K562 (cell line): ENCODE measurements around the gene PODXL2. TPM values are rescaled to one million over a fixed set of nuclear protein-coding genes. Genes with fewer than 3 reads are reported as not detected.

ENCODE experiments used
- ATAC-seq: fragments of 200-7000 bp; cut with Tn5 transposase; 3 replicates; pipeline ENCODE4 v1.9.1; 2020; ENCODE audit warnings: moderate library complexity
- BruUV-seq: library from RNA; stranded (reverse); fragments of 400-500 nt; replicated peaks from 2 replicates; lab custom pipeline; 2021; lab: Mats Ljungman, UMichigan
- CTCF ChIA-PET: fragments of 300-600 bp; formaldehyde crosslinking; extraction: SDS; loops from one replicate; lab custom pipeline; 2021; ENCODE audit warnings: low intra/inter-chr PET ratio; lab: Yijun Ruan, JAX
- POLR2A ChIA-PET: fragments of 300-600, 350-650 bp; sonication (Branson Sonifier 250); formaldehyde crosslinking; extraction: SDS; loops from one replicate; lab custom pipeline; 2021; ENCODE audit warnings: antibody characterized with exemption, inconsistent platforms; lab: Yijun Ruan, JAX
- DNase-seq, 4 experiments: peaks; one replicate each; pipeline versions ENCODE4 v3.0.0 to v3.0.0-alpha.2; 2011 to 2018; ENCODE audit warnings: low spot score in 3 of 4, mixed read lengths in 3 of 4; ENCODE audit errors: extremely low read depth in 1 of 4
- FAIRE-seq: peaks from 2 replicates; lab custom pipeline; 2011; peaks lifted over from hg19 to GRCh38; lab: Jason Lieb, UNC
- H2AFZ ChIP-seq: 2 replicates; pipeline ENCODE4 v1.6.0; 2011; ENCODE audit warnings: low read depth, low read length, control low read depth, inconsistent platforms
- H3K27ac ChIP-seq: fragments of 200-600 bp; 3 replicates; pipeline ENCODE4 v1.8.0; 2011; ENCODE audit warnings: low read depth, mild to moderate bottlenecking, control low read depth, inconsistent platforms, low read length, moderate library complexity, mixed read lengths; ENCODE audit errors: extremely low read depth
- H3K27me3 ChIP-seq, 2 experiments: fragments of 300-600 bp in 1 of 2; 2 replicates in 1 of 2; 3 replicates in 1 of 2; pipeline versions ENCODE4 v1.6.0 to v1.8.0; 2011; ENCODE audit warnings: inconsistent platforms in 2 of 2, low read length in 2 of 2, mild to moderate bottlenecking in 1 of 2, mixed read lengths in 1 of 2, moderate library complexity in 1 of 2; ENCODE audit not compliant: control insufficient read depth in 2 of 2, insufficient read depth in 2 of 2
- H3K36me3 ChIP-seq: fragments of 300-600 bp; 3 replicates; pipeline ENCODE4 v1.8.0; 2011; ENCODE audit warnings: mild to moderate bottlenecking, low read length, inconsistent platforms; ENCODE audit not compliant: control insufficient read depth, insufficient read depth
- H3K4me1 ChIP-seq, 2 experiments: fragments of 200-600 bp in 1 of 2; replicated peaks in 1 of 2; 2 replicates in 1 of 2; 3 replicates in 1 of 2; pipeline versions ENCODE4 v1.5.1 to v1.8.0; 2011; ENCODE audit warnings: inconsistent platforms in 2 of 2, low read length in 2 of 2, mild to moderate bottlenecking in 1 of 2, mixed read lengths in 1 of 2, moderate library complexity in 1 of 2; ENCODE audit not compliant: control insufficient read depth in 2 of 2, insufficient read depth in 2 of 2
- H3K4me2 ChIP-seq: 2 replicates; pipeline ENCODE4 v1.6.1; 2011; ENCODE audit warnings: low read length, control low read depth, inconsistent platforms, mixed read lengths; ENCODE audit not compliant: insufficient read depth
- H3K4me3 ChIP-seq: fragments of 200-600 bp; sonication (generic), shearing (Covaris generic); 2 replicates; pipeline ENCODE4 v1.5.1; 2016; ENCODE audit warnings: control low read depth, inconsistent platforms
- H3K79me2 ChIP-seq: fragments of 200-600 bp; 3 replicates; pipeline ENCODE4 v1.8.0; 2011; ENCODE audit warnings: low read length, inconsistent platforms; ENCODE audit not compliant: control insufficient read depth, insufficient read depth
- H3K9ac ChIP-seq, 2 experiments: 2 replicates each; pipeline versions ENCODE4 v1.6.0 to v1.6.1; 2011; ENCODE audit warnings: low read depth in 2 of 2, low read length in 2 of 2, control low read depth in 1 of 2, inconsistent platforms in 1 of 2, mild to moderate bottlenecking in 1 of 2, mixed read lengths in 1 of 2; ENCODE audit not compliant: insufficient read depth in 1 of 2
- H3K9me1 ChIP-seq: one replicate; pipeline ENCODE4 v1.6.0; 2011; ENCODE audit warnings: inconsistent platforms, mild to moderate bottlenecking, low read length, moderate library complexity; ENCODE audit not compliant: control insufficient read depth, insufficient read depth
- H3K9me3 ChIP-seq: replicated peaks from 2 replicates; pipeline ENCODE4 v1.5.1; 2011; ENCODE audit warnings: low read depth, low read length, inconsistent platforms; ENCODE audit not compliant: control insufficient read depth, insufficient read depth
- H4K20me1 ChIP-seq: replicated peaks from 2 replicates; pipeline ENCODE4 v1.6.1; 2011; ENCODE audit warnings: low read length, inconsistent platforms, mixed read lengths; ENCODE audit not compliant: control insufficient read depth, insufficient read depth
- MAX ChIP-seq: sonication (generic); formaldehyde crosslinking; IDR thresholded peaks from 2 replicates; pipeline ENCODE4 v1.9.0; 2022; ENCODE audit warnings: mild to moderate bottlenecking, missing genetic modification reagents
- ZNF407 ChIP-seq: fragments of 450-650 bp; IDR thresholded peaks from 2 replicates; pipeline ENCODE4 v1.6.1; 2016; ENCODE audit warnings: low read depth
- WGBS: fragments of 100-300 bp; shearing (Covaris generic); methylation state at CpG from one replicate; pipeline ENCODE4 v1.1.6; 2016; ENCODE audit warnings: low coverage, mixed read lengths; ENCODE audit not compliant: insufficient coverage; ENCODE audit errors: missing lambda C conversion rate; 5-methylcytosine and 5-hydroxymethylcytosine counted together
- in situ Hi-C: fragments of 300-500 bp; cut with MboI; formaldehyde crosslinking; loops from 4 replicates; pipeline ENCODE4 v1.15.0; 2018; ENCODE audit warnings: inconsistent platforms, mixed read lengths
- intact Hi-C: fragments of 100-400 bp; cut with micrococcal nuclease; formaldehyde crosslinking; loops from 2 replicates; pipeline ENCODE4 v1.14.2; 2022
- polyA plus RNA-seq, 8 experiments: library from polyadenylated mRNA; depleted of rRNA in 4 of 8; stranded (reverse) in 5 of 8; unstranded in 3 of 8; fragments of >200 nt; fragmentation: Nextera tagmentation in 2 of 8; fragmentation: Illumina TruSeq in 1 of 8; extraction: Ambion mirVana in 2 of 8; extraction: Trizol in 1 of 8; gene quantifications; 2 replicates each; pipeline versions ENCODE4 v1.2.1 to v1.2.3, GENCODE V29; 2011 to 2014; ENCODE audit warnings: inconsistent platforms in 1 of 8, missing spikeins in 1 of 8
- total RNA-seq, 7 experiments: library from RNA; depleted of rRNA in 6 of 7; stranded (reverse); fragments of >200 nt in 6 of 7; fragmentation: Illumina TruSeq in 2 of 7; extraction: Trizol in 2 of 7; gene quantifications; 2 replicates each; pipeline versions ENCODE4 v1.2.1 to v1.2.3, GENCODE V29; 2011 to 2021; ENCODE audit warnings: low replicate concordance in 1 of 7

The PODXL2 gene
- total and polyA plus RNA-seq, 9 of the 15 experiments (the other 6 are each of a cell fraction or from before 2014, with no cell fraction given) = 0.03 to 52.5 (median 21.9) TPM

GRCh38 chr3:127630811-127631714, 2.1 kb downstream of the PODXL2 start:
- BruUV-seq = no TSS peak
- no peak for FAIRE-seq
- no peak for TF ChIP-seq ZNF407
- 0 out of 2 replicates have a peak, but pooled peaks have one; percentile 22 for TF ChIP-seq MAX (CRISPR knock-in tag)
- in situ Hi-C loops (no loop called here), intact Hi-C loops (no loop called here)
- Histone ChIP-seq H3K9me3 (no peaks in the 10 kb centered on the region), H3K4me2 (no peak overlapping the region), H4K20me1 (peaks cover 4% of the 10 kb centered on the region; the same call in 1 of the 2 replicates), H3K4me1 (peaks cover 14% of the 10 kb centered on the region in 2 experiments; a peak in 4 of 5 replicates), H3K4me3 (no peak overlapping the region), H2AFZ (no peak overlapping the region), H3K27me3 (no peaks in the 10 kb centered on the region), H3K27ac (no peak overlapping the region), H3K79me2 (peaks cover 29% of the 10 kb centered on the region), H3K9ac (peak overlapping the region in 1 of 2 experiments; percentile 24; a peak in 1 of 4 replicates), H3K36me3 (no peaks in the 10 kb centered on the region; the same call in 2 of the 3 replicates), H3K9me1 (peaks cover 4% of the 10 kb centered on the region)
- no peak for DNase-seq
- POLR2A ChIA-PET = interaction anchor here (0.9 kb wide), 1 partner anchor 31 kb away, joined by 3 read pairs; no protein-coding TSS in a partner anchor
- CTCF ChIA-PET = no interaction called here
- ATAC-seq = no peak
- WGBS = 60% methylated on average over 12 of the region's 12 CpGs
